ENCODE measurements around the gene ARFGEF2.

GRCh38 chr20:48897305-48898010 lies 24.1 kb upstream of the ARFGEF2 start:
- TF ChIP-seq POLR2A (IDR thresholded peaks at IDR 0.05; ENCODE audit: low read length), result no peak
- no peak for TF ChIP-seq GATA1 (IDR thresholded peaks at IDR 0.05; ENCODE audit: low read depth, low read length)

Measured in erythroblast (primary cell).